IMR-90 (cell line): ENCODE results near the gene MAP2K6. TPM values are rescaled to one million over a fixed set of nuclear protein-coding genes. Genes with fewer than 3 reads are reported as not detected.

Experiments used
- ATAC-seq: fragments of 200-7000 bp; cut with Tn5 transposase; 2 replicates; pipeline ENCODE4 v1.9.1; 2020; ENCODE audit warnings: low read depth, mild to moderate bottlenecking, moderate library complexity
- BruUV-seq: library from RNA; stranded (reverse); fragments of 400-500 nt; replicated peaks from 2 replicates; lab custom pipeline; 2021; lab: Mats Ljungman, UMichigan
- CTCF ChIA-PET: fragments of 300-600 bp; formaldehyde crosslinking; extraction: SDS; loops from one replicate; lab custom pipeline; 2021; ENCODE audit warnings: antibody characterized with exemption; lab: Yijun Ruan, JAX
- POLR2A ChIA-PET: fragments of 300-600 bp; sonication (Branson Sonifier 250); formaldehyde crosslinking; loops from one replicate; lab custom pipeline; 2022; ENCODE audit warnings: antibody characterized with exemption; ENCODE audit not compliant: unreplicated experiment; lab: Charles Lee
- DNase-seq: peaks from one replicate; pipeline ENCODE4 v3.0.0; 2013
- H2AFZ ChIP-seq: replicated peaks from 2 replicates; pipeline ENCODE3; 2013; ENCODE audit warnings: low read length, mild to moderate bottlenecking; ENCODE audit not compliant: poor library complexity
- H2AK5ac ChIP-seq: 2 replicates; pipeline ENCODE4 v1.6.1; 2013; ENCODE audit warnings: low read depth, low read length, inconsistent platforms
- H2AK9ac ChIP-seq: replicated peaks from 2 replicates; pipeline ENCODE3; 2013; ENCODE audit warnings: mild to moderate bottlenecking, low read depth, low read length, moderate library complexity; ENCODE audit not compliant: poor library complexity
- H2BK120ac ChIP-seq: 2 replicates; pipeline ENCODE4 v1.6.1; 2013; ENCODE audit warnings: low read depth, low read length, inconsistent platforms
- H2BK15ac ChIP-seq: 3 replicates; pipeline ENCODE4 v1.6.1; 2013; ENCODE audit warnings: low read depth, low read length, inconsistent platforms
- H2BK20ac ChIP-seq: 2 replicates; pipeline ENCODE4 v1.6.1; 2013; ENCODE audit warnings: low read depth, mild to moderate bottlenecking, inconsistent platforms, low read length, moderate library complexity
- H2BK5ac ChIP-seq: 2 replicates; pipeline ENCODE4 v1.6.1; 2013; ENCODE audit warnings: mild to moderate bottlenecking, low read depth, low read length, inconsistent platforms; ENCODE audit not compliant: poor library complexity, severe bottlenecking
- H3K14ac ChIP-seq: replicated peaks from 2 replicates; pipeline ENCODE4 v1.6.1; 2013; ENCODE audit warnings: low read depth, low read length, inconsistent platforms
- H3K18ac ChIP-seq: 2 replicates; pipeline ENCODE4 v1.6.1; 2013; ENCODE audit warnings: low read depth, low read length, control low read depth
- H3K23ac ChIP-seq: 2 replicates; pipeline ENCODE4 v1.6.1; 2013; ENCODE audit warnings: low read depth, low read length, inconsistent platforms
- H3K27ac ChIP-seq: 2 replicates; pipeline ENCODE4 v1.5.1; 2013; ENCODE audit warnings: mild to moderate bottlenecking, control low read depth, low read length; ENCODE audit not compliant: insufficient read depth
- H3K27me3 ChIP-seq: 2 replicates; pipeline ENCODE4 v1.6.1; 2013; ENCODE audit warnings: low read length; ENCODE audit not compliant: control insufficient read depth, insufficient read depth
- H3K36me3 ChIP-seq: 2 replicates; pipeline ENCODE4 v1.6.1; 2013; ENCODE audit warnings: low read length, mixed read lengths; ENCODE audit not compliant: control insufficient read depth, insufficient read depth
- H3K4ac ChIP-seq: 2 replicates; pipeline ENCODE4 v1.6.1; 2013; ENCODE audit warnings: low read depth, low read length, inconsistent platforms
- H3K4me1 ChIP-seq: 2 replicates; pipeline ENCODE4 v1.6.1; 2013; ENCODE audit warnings: low read length, mixed read lengths; ENCODE audit not compliant: control insufficient read depth, insufficient read depth
- H3K4me2 ChIP-seq: 2 replicates; pipeline ENCODE4 v1.6.1; 2013; ENCODE audit warnings: low read depth, mild to moderate bottlenecking, control low read depth, low read length, moderate library complexity
- H3K4me3 ChIP-seq: 2 replicates; pipeline ENCODE4 v1.5.1; 2013; ENCODE audit warnings: low read depth, mild to moderate bottlenecking, control low read depth, low read length, moderate library complexity; ENCODE audit not compliant: insufficient read depth
- H3K56ac ChIP-seq: 2 replicates; pipeline ENCODE4 v1.6.1; 2013; ENCODE audit warnings: low read length, inconsistent platforms; ENCODE audit not compliant: insufficient read depth; ENCODE audit errors: extremely low read depth
- H3K79me1 ChIP-seq, 2 experiments: 2 replicates each; pipeline ENCODE4 v1.6.1; 2013; ENCODE audit warnings: low read length in 2 of 2, inconsistent platforms in 1 of 2, low read depth in 1 of 2
- H3K9ac ChIP-seq: 2 replicates; pipeline ENCODE4 v1.6.1; 2013; ENCODE audit warnings: low read depth, low read length, control low read depth
- H3K9me1 ChIP-seq: 2 replicates; pipeline ENCODE4 v1.6.1; 2013; ENCODE audit warnings: low read length, inconsistent platforms; ENCODE audit not compliant: insufficient read depth
- H3K9me3 ChIP-seq: 2 replicates; pipeline ENCODE4 v1.6.1; 2013; ENCODE audit warnings: low read length; ENCODE audit not compliant: control insufficient read depth, insufficient read depth
- H4K20me1 ChIP-seq: 2 replicates; pipeline ENCODE4 v1.6.1; 2013; ENCODE audit warnings: low read length, inconsistent platforms; ENCODE audit not compliant: insufficient read depth
- H4K5ac ChIP-seq: 2 replicates; pipeline ENCODE4 v1.6.1; 2013; ENCODE audit warnings: mild to moderate bottlenecking, low read depth, low read length, control low read depth
- H4K8ac ChIP-seq, 2 experiments: 2 replicates each; pipeline ENCODE4 v1.6.1; 2013; ENCODE audit warnings: low read depth in 2 of 2, low read length in 2 of 2, control low read depth in 1 of 2, inconsistent platforms in 1 of 2
- H4K91ac ChIP-seq: 2 replicates; pipeline ENCODE4 v1.6.1; 2013; ENCODE audit warnings: low read depth, low read length, inconsistent platforms; ENCODE audit not compliant: insufficient read depth
- BHLHE40 ChIP-seq: fragments of 150-350 bp; IDR thresholded peaks from 2 replicates; pipeline ENCODE4 v1.6.1; 2016; ENCODE audit warnings: mild to moderate bottlenecking, low read depth, low read length
- CHD1 ChIP-seq: IDR thresholded peaks from 2 replicates; pipeline ENCODE4 v1.6.1; 2012; ENCODE audit warnings: low read depth, low read length, improper control_type of control experiment
- MAFK ChIP-seq: IDR thresholded peaks from 2 replicates; pipeline ENCODE4 v1.6.1; 2012; ENCODE audit warnings: low read depth, low read length, improper control_type of control experiment
- MAZ ChIP-seq: IDR thresholded peaks from 2 replicates; pipeline ENCODE4 v1.6.1; 2012; ENCODE audit warnings: low read depth, mild to moderate bottlenecking, low read length, improper control_type of control experiment, moderate library complexity, borderline replicate concordance
- MXI1 ChIP-seq: IDR thresholded peaks from 2 replicates; pipeline ENCODE4 v1.6.1; 2012; ENCODE audit warnings: low read depth, mild to moderate bottlenecking, low read length, moderate library complexity, borderline replicate concordance
- RCOR1 ChIP-seq: IDR thresholded peaks from 2 replicates; pipeline ENCODE4 v1.6.1; 2012; ENCODE audit warnings: mild to moderate bottlenecking, low read length, improper control_type of control experiment; ENCODE audit not compliant: insufficient replicate concordance
- RFX5 ChIP-seq: IDR thresholded peaks from 2 replicates; pipeline ENCODE4 v1.8.0; 2012; ENCODE audit warnings: low read depth, mild to moderate bottlenecking, low read length, moderate library complexity
- WGBS, 2 experiments: methylation state at CpG; one replicate each; pipeline versions ENCODE4 v1.1.5 to v1.1.7; 2013; ENCODE audit warnings: missing lambda C conversion rate in 2 of 2; ENCODE audit not compliant: insufficient read length in 1 of 2; ENCODE audit errors: extremely low coverage in 2 of 2; 5-methylcytosine and 5-hydroxymethylcytosine counted together
- dilution Hi-C: fragments of 300-500 bp; cut with HindIII; formaldehyde crosslinking; loops from one replicate; pipeline ENCODE4 v1.14.3; 2018; ENCODE audit warnings: low sequenced_read_pairs; ENCODE audit not compliant: unreplicated experiment
- in situ Hi-C: fragments of 300-500 bp; cut with MboI; formaldehyde crosslinking; loops from 3 replicates; pipeline ENCODE4 v1.14.3; 2019; ENCODE audit warnings: low sequenced_read_pairs, inconsistent platforms, mixed read lengths
- intact Hi-C: fragments of 100-400 bp; cut with micrococcal nuclease; formaldehyde crosslinking; loops from 2 replicates; pipeline ENCODE4 v1.10.0; 2022
- polyA plus RNA-seq, 3 experiments: library from polyadenylated mRNA; depleted of rRNA; stranded (reverse); fragments of >200 nt; gene quantifications; 2 replicates each; pipeline ENCODE4 v1.2.3, GENCODE V29; 2012; ENCODE audit warnings: low replicate concordance in 1 of 3
- total RNA-seq: library from RNA; depleted of rRNA; stranded (reverse); fragments of >200 nt; gene quantifications from 2 replicates; pipeline ENCODE4 v1.2.3, GENCODE V29; 2012
- TF ChIP-seq, protein P1 (sequence below): fragments of 150-350 bp; IDR thresholded peaks from 2 replicates; pipeline ENCODE4 v1.6.1; 2017; ENCODE audit warnings: mild to moderate bottlenecking, antibody characterized with exemption, low read length, low read depth
- TF ChIP-seq, protein P2 (sequence below): conservative IDR thresholded peaks from 2 replicates; pipeline ENCODE4 v1.5.1; 2012; ENCODE audit warnings: mild to moderate bottlenecking, low read depth, low read length, improper control_type of control experiment
- TF ChIP-seq, protein P3 (sequence below): fragments of 150-350 bp; IDR thresholded peaks from 2 replicates; pipeline ENCODE4 v1.6.1; 2016; ENCODE audit warnings: low read depth, mild to moderate bottlenecking, low read length, moderate library complexity, borderline replicate concordance

Gene MAP2K6
- total and polyA plus RNA-seq, 2 of the 4 experiments (the other 2 are of a cell fraction), result 2.4 to 5.7 TPM

DNA sequence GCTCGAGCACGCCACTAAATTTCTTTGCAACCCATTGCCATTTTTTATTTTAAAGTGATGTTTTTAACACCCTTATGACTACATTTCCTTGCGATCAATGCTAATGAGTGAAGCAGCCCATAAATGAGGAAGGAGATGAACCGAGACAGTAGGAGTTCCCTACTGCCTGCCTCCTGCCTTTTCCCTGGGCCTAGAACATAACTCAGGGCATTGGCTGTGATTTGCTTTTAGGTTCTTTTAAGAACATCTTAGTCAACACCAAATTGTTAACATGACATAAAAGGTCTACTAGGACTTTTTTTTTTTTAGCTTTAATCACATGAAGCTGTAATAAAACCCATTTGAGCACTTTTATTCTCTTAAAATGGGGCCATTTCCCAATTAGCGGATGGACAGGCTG lies 81.3 kb downstream of the MAP2K6 start:
- DNase-seq (no peak), ATAC-seq (no peak)
- Histone ChIP-seq H3K56ac (no peak overlapping the region), H3K4me2 (no peak overlapping the region), H3K4me3 (no peak overlapping the region), H2AFZ (no peak overlapping the region), H2AK9ac (no peak overlapping the region), H3K4me1 (peaks cover 1% of the 10 kb centered on the region; the same call in 1 of the 2 replicates), H3K79me1 (no peaks in the 10 kb centered on the region), H2AK5ac (no peak overlapping the region), H4K5ac (no peak overlapping the region), H3K14ac (no peak overlapping the region), H4K8ac (no peak overlapping the region), H3K23ac (no peak overlapping the region), H2BK20ac (no peak overlapping the region), H4K91ac (no peak overlapping the region), H3K18ac (no peak overlapping the region), H3K9me1 (no peaks in the 10 kb centered on the region; the same call in 1 of the 2 replicates), H3K9me3 (no peaks in the 10 kb centered on the region), H3K27me3 (no peaks in the 10 kb centered on the region), H2BK15ac (no peak overlapping the region), H3K9ac (no peak overlapping the region), H4K20me1 (no peaks in the 10 kb centered on the region), H3K4ac (no peak overlapping the region), H2BK5ac (no peak overlapping the region), H2BK120ac (no peak overlapping the region), H3K27ac (no peak overlapping the region), H3K36me3 (no peaks in the 10 kb centered on the region)
- POLR2A ChIA-PET, result interaction anchor here (0.6 kb wide), 1 partner anchor 266 kb away, joined by 3 read pairs; no protein-coding TSS in a partner anchor
- TF ChIP-seq, protein P1, sequence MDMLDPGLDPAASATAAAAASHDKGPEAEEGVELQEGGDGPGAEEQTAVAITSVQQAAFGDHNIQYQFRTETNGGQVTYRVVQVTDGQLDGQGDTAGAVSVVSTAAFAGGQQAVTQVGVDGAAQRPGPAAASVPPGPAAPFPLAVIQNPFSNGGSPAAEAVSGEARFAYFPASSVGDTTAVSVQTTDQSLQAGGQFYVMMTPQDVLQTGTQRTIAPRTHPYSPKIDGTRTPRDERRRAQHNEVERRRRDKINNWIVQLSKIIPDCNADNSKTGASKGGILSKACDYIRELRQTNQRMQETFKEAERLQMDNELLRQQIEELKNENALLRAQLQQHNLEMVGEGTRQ, result no peak
- TF ChIP-seq MAFK, result no peak
- TF ChIP-seq MXI1, result no peak
- TF ChIP-seq, protein P2, sequence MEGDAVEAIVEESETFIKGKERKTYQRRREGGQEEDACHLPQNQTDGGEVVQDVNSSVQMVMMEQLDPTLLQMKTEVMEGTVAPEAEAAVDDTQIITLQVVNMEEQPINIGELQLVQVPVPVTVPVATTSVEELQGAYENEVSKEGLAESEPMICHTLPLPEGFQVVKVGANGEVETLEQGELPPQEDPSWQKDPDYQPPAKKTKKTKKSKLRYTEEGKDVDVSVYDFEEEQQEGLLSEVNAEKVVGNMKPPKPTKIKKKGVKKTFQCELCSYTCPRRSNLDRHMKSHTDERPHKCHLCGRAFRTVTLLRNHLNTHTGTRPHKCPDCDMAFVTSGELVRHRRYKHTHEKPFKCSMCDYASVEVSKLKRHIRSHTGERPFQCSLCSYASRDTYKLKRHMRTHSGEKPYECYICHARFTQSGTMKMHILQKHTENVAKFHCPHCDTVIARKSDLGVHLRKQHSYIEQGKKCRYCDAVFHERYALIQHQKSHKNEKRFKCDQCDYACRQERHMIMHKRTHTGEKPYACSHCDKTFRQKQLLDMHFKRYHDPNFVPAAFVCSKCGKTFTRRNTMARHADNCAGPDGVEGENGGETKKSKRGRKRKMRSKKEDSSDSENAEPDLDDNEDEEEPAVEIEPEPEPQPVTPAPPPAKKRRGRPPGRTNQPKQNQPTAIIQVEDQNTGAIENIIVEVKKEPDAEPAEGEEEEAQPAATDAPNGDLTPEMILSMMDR, result no peak
- TF ChIP-seq RCOR1, result no peak
- no peak for TF ChIP-seq BHLHE40
- TF ChIP-seq CHD1, result no peak
- TF ChIP-seq MAZ, result no peak
- TF ChIP-seq, protein P3, sequence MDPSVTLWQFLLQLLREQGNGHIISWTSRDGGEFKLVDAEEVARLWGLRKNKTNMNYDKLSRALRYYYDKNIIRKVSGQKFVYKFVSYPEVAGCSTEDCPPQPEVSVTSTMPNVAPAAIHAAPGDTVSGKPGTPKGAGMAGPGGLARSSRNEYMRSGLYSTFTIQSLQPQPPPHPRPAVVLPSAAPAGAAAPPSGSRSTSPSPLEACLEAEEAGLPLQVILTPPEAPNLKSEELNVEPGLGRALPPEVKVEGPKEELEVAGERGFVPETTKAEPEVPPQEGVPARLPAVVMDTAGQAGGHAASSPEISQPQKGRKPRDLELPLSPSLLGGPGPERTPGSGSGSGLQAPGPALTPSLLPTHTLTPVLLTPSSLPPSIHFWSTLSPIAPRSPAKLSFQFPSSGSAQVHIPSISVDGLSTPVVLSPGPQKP, result no peak
- no peak for TF ChIP-seq RFX5
- BruUV-seq, result no TSS peak
- CTCF ChIA-PET, result interaction anchor here (1.0 kb wide), 1 partner anchor 663 kb away, joined by 4 read pairs; no protein-coding TSS in a partner anchor
- WGBS, 2 experiments, result no CpG with 5 or more reads among the region's 5 CpGs
- dilution Hi-C loops (no loop called here), intact Hi-C loops (no loop called here), in situ Hi-C loops (loop anchor here (25.0 kb wide), 1 partner anchor 708 kb away; no protein-coding TSS in a partner anchor)
